K562 (cell line): ENCODE measurements around the gene STOX2. TPM values are rescaled to one million over a fixed set of nuclear protein-coding genes. Genes with fewer than 3 reads are reported as not detected.

Experiments
- ATAC-seq: fragments of 200-7000 bp; cut with Tn5 transposase; 3 replicates; pipeline ENCODE4 v1.9.1; 2020; ENCODE audit warnings: moderate library complexity
- BruUV-seq: library from RNA; stranded (reverse); fragments of 400-500 nt; replicated peaks from 2 replicates; lab custom pipeline; 2021; lab: Mats Ljungman, UMichigan
- CTCF ChIA-PET: fragments of 300-600 bp; formaldehyde crosslinking; extraction: SDS; loops from one replicate; lab custom pipeline; 2021; ENCODE audit warnings: low intra/inter-chr PET ratio; lab: Yijun Ruan, JAX
- POLR2A ChIA-PET: fragments of 300-600, 350-650 bp; sonication (Branson Sonifier 250); formaldehyde crosslinking; extraction: SDS; loops from one replicate; lab custom pipeline; 2021; ENCODE audit warnings: antibody characterized with exemption, inconsistent platforms; lab: Yijun Ruan, JAX
- DNase-seq, 4 experiments: peaks; one replicate each; pipeline versions ENCODE4 v3.0.0 to v3.0.0-alpha.2; 2011 to 2018; ENCODE audit warnings: low spot score in 3 of 4, mixed read lengths in 3 of 4; ENCODE audit errors: extremely low read depth in 1 of 4
- FAIRE-seq: peaks from 2 replicates; lab custom pipeline; 2011; peaks lifted over from hg19 to GRCh38; lab: Jason Lieb, UNC
- H2AFZ ChIP-seq: 2 replicates; pipeline ENCODE4 v1.6.0; 2011; ENCODE audit warnings: low read depth, low read length, control low read depth, inconsistent platforms
- H3K27ac ChIP-seq: fragments of 200-600 bp; 3 replicates; pipeline ENCODE4 v1.8.0; 2011; ENCODE audit warnings: low read depth, mild to moderate bottlenecking, control low read depth, inconsistent platforms, low read length, moderate library complexity, mixed read lengths; ENCODE audit errors: extremely low read depth
- H3K27me3 ChIP-seq, 2 experiments: fragments of 300-600 bp in 1 of 2; 2 replicates in 1 of 2; 3 replicates in 1 of 2; pipeline versions ENCODE4 v1.6.0 to v1.8.0; 2011; ENCODE audit warnings: inconsistent platforms in 2 of 2, low read length in 2 of 2, mild to moderate bottlenecking in 1 of 2, mixed read lengths in 1 of 2, moderate library complexity in 1 of 2; ENCODE audit not compliant: control insufficient read depth in 2 of 2, insufficient read depth in 2 of 2
- H3K36me3 ChIP-seq: fragments of 300-600 bp; 3 replicates; pipeline ENCODE4 v1.8.0; 2011; ENCODE audit warnings: mild to moderate bottlenecking, low read length, inconsistent platforms; ENCODE audit not compliant: control insufficient read depth, insufficient read depth
- H3K4me1 ChIP-seq, 2 experiments: fragments of 200-600 bp in 1 of 2; replicated peaks in 1 of 2; 2 replicates in 1 of 2; 3 replicates in 1 of 2; pipeline versions ENCODE4 v1.5.1 to v1.8.0; 2011; ENCODE audit warnings: inconsistent platforms in 2 of 2, low read length in 2 of 2, mild to moderate bottlenecking in 1 of 2, mixed read lengths in 1 of 2, moderate library complexity in 1 of 2; ENCODE audit not compliant: control insufficient read depth in 2 of 2, insufficient read depth in 2 of 2
- H3K4me2 ChIP-seq: 2 replicates; pipeline ENCODE4 v1.6.1; 2011; ENCODE audit warnings: low read length, control low read depth, inconsistent platforms, mixed read lengths; ENCODE audit not compliant: insufficient read depth
- H3K4me3 ChIP-seq: fragments of 200-600 bp; sonication (generic), shearing (Covaris generic); 2 replicates; pipeline ENCODE4 v1.5.1; 2016; ENCODE audit warnings: control low read depth, inconsistent platforms
- H3K79me2 ChIP-seq: fragments of 200-600 bp; 3 replicates; pipeline ENCODE4 v1.8.0; 2011; ENCODE audit warnings: low read length, inconsistent platforms; ENCODE audit not compliant: control insufficient read depth, insufficient read depth
- H3K9ac ChIP-seq, 2 experiments: 2 replicates each; pipeline versions ENCODE4 v1.6.0 to v1.6.1; 2011; ENCODE audit warnings: low read depth in 2 of 2, low read length in 2 of 2, control low read depth in 1 of 2, inconsistent platforms in 1 of 2, mild to moderate bottlenecking in 1 of 2, mixed read lengths in 1 of 2; ENCODE audit not compliant: insufficient read depth in 1 of 2
- H3K9me1 ChIP-seq: one replicate; pipeline ENCODE4 v1.6.0; 2011; ENCODE audit warnings: inconsistent platforms, mild to moderate bottlenecking, low read length, moderate library complexity; ENCODE audit not compliant: control insufficient read depth, insufficient read depth
- H3K9me3 ChIP-seq: replicated peaks from 2 replicates; pipeline ENCODE4 v1.5.1; 2011; ENCODE audit warnings: low read depth, low read length, inconsistent platforms; ENCODE audit not compliant: control insufficient read depth, insufficient read depth
- H4K20me1 ChIP-seq: replicated peaks from 2 replicates; pipeline ENCODE4 v1.6.1; 2011; ENCODE audit warnings: low read length, inconsistent platforms, mixed read lengths; ENCODE audit not compliant: control insufficient read depth, insufficient read depth
- BRCA1 ChIP-seq, 2 experiments: fragments of 450-650 bp in 1 of 2; sonication (generic) in 1 of 2; formaldehyde crosslinking in 1 of 2; IDR thresholded peaks; 2 replicates each; pipeline versions ENCODE4 v1.5.0 to v1.6.1; 2017 to 2020; ENCODE audit warnings: mild to moderate bottlenecking in 1 of 2, missing genetic modification reagents in 1 of 2
- FOXM1 ChIP-seq, 2 experiments: fragments of 450-650 bp in 1 of 2; sonication (generic) in 1 of 2; formaldehyde crosslinking in 1 of 2; IDR thresholded peaks; 2 replicates each; pipeline versions ENCODE4 v1.6.1 to v1.9.0; 2017 to 2022; ENCODE audit warnings: low read depth in 2 of 2, mild to moderate bottlenecking in 2 of 2, missing genetic modification reagents in 1 of 2, moderate library complexity in 1 of 2
- JUND ChIP-seq, 2 experiments: IDR thresholded peaks; 2 replicates in 1 of 2; 3 replicates in 1 of 2; pipeline ENCODE4 v1.6.1; 2011; ENCODE audit warnings: borderline replicate concordance in 2 of 2, low read depth in 2 of 2, low read length in 2 of 2, improper control_type of control experiment in 1 of 2, missing biosample characterization in 1 of 2, missing genetic modification characterization in 1 of 2, missing genetic modification reagents in 1 of 2
- MYC ChIP-seq, 2 experiments: fragments of 250-450 bp in 1 of 2; sonication (Bioruptor Pico) in 1 of 2; IDR thresholded peaks; 2 replicates each; pipeline versions ENCODE4 v1.5.1 to v1.6.1; 2012 to 2021; ENCODE audit warnings: low read depth in 2 of 2, borderline replicate concordance in 1 of 2, improper control_type of control experiment in 1 of 2, low read length in 1 of 2, mild to moderate bottlenecking in 1 of 2, moderate library complexity in 1 of 2
- PHB ChIP-seq: fragments of 250-450 bp; sonication (Bioruptor Pico); IDR thresholded peaks from 2 replicates; pipeline ENCODE4 v1.5.0; 2021
- SMARCC2 ChIP-seq: fragments of 450-650 bp; IDR thresholded peaks from 2 replicates; pipeline ENCODE4 v1.6.1; 2017; ENCODE audit warnings: antibody characterized with exemption, moderate library complexity, mild to moderate bottlenecking, low read depth
- WGBS: fragments of 100-300 bp; shearing (Covaris generic); methylation state at CpG from one replicate; pipeline ENCODE4 v1.1.6; 2016; ENCODE audit warnings: low coverage, mixed read lengths; ENCODE audit not compliant: insufficient coverage; ENCODE audit errors: missing lambda C conversion rate; 5-methylcytosine and 5-hydroxymethylcytosine counted together
- in situ Hi-C: fragments of 300-500 bp; cut with MboI; formaldehyde crosslinking; loops from 4 replicates; pipeline ENCODE4 v1.15.0; 2018; ENCODE audit warnings: inconsistent platforms, mixed read lengths
- intact Hi-C: fragments of 100-400 bp; cut with micrococcal nuclease; formaldehyde crosslinking; loops from 2 replicates; pipeline ENCODE4 v1.14.2; 2022
- polyA plus RNA-seq, 8 experiments: library from polyadenylated mRNA; depleted of rRNA in 4 of 8; stranded (reverse) in 5 of 8; unstranded in 3 of 8; fragments of >200 nt; fragmentation: Nextera tagmentation in 2 of 8; fragmentation: Illumina TruSeq in 1 of 8; extraction: Ambion mirVana in 2 of 8; extraction: Trizol in 1 of 8; gene quantifications; 2 replicates each; pipeline versions ENCODE4 v1.2.1 to v1.2.3, GENCODE V29; 2011 to 2014; ENCODE audit warnings: inconsistent platforms in 1 of 8, missing spikeins in 1 of 8
- total RNA-seq, 7 experiments: library from RNA; depleted of rRNA in 6 of 7; stranded (reverse); fragments of >200 nt in 6 of 7; fragmentation: Illumina TruSeq in 2 of 7; extraction: Trizol in 2 of 7; gene quantifications; 2 replicates each; pipeline versions ENCODE4 v1.2.1 to v1.2.3, GENCODE V29; 2011 to 2021; ENCODE audit warnings: low replicate concordance in 1 of 7

The STOX2 gene
- total and polyA plus RNA-seq, 9 of the 15 experiments (the other 6 are each of a cell fraction or from before 2014, with no cell fraction given), result not detected

GRCh38 chr4:183941964-183942363 is 36.9 kb downstream of the STOX2 start:
- intact Hi-C loops, result no loop called here
- ChIA-PET CTCF (no interaction called here), POLR2A (no interaction called here)
- ATAC-seq, result no peak
- Histone ChIP-seq H3K4me2 (no peak overlapping the region), H3K79me2 (no peaks in the 10 kb centered on the region), H3K4me1 (no peaks in the 10 kb centered on the region), H3K9me3 (no peaks in the 10 kb centered on the region), H2AFZ (no peak overlapping the region), H3K9ac (no peak overlapping the region), H4K20me1 (no peaks in the 10 kb centered on the region), H3K4me3 (no peak overlapping the region), H3K36me3 (no peaks in the 10 kb centered on the region), H3K9me1 (no peaks in the 10 kb centered on the region), H3K27me3 (peaks cover 2 to 19% of the 10 kb centered on the region in 2 experiments; a peak in 3 of 5 replicates), H3K27ac (no peak overlapping the region)
- in situ Hi-C loops, result no loop called here
- no peak for FAIRE-seq
- DNase-seq, result no peak
- TF ChIP-seq MYC (IDR thresholded peaks at IDR 0.05; ENCODE audit: low read depth, low read length) (no peak), MYC (CRISPR knock-in tag; IDR thresholded peaks at IDR 0.05; ENCODE audit: borderline replicate concordance, low read depth) (no peak), JUND (IDR thresholded peaks at IDR 0.05; ENCODE audit: borderline replicate concordance, low read depth, low read length) (no peak), JUND (tag; IDR thresholded peaks at IDR 0.05; ENCODE audit: borderline replicate concordance, low read depth, low read length) (no peak), PHB (no peak), SMARCC2 (no peak)
- no TSS peak for BruUV-seq

GRCh38 chr4:183945741-183946140 is 40.6 kb downstream of the STOX2 start:
- no peak for ATAC-seq
- H3K36me3 ChIP-seq, result no peaks in the 10 kb centered on the region
- in situ Hi-C loops (no loop called here), intact Hi-C loops (no loop called here)
- no peaks in the 10 kb centered on the region for H4K20me1 ChIP-seq
- no peak for FAIRE-seq
- no peaks in the 10 kb centered on the region for H3K79me2 ChIP-seq
- ChIA-PET POLR2A (no interaction called here), CTCF (no interaction called here)
- no peak overlapping the region for H3K4me2 ChIP-seq
- no TSS peak for BruUV-seq
- H2AFZ ChIP-seq, result no peak overlapping the region
- peaks cover 4 to 7% of the 10 kb centered on the region in 2 experiments; a peak in 4 of 5 replicates for H3K27me3 ChIP-seq
- H3K4me3 ChIP-seq, result no peak overlapping the region
- no peaks in the 10 kb centered on the region for H3K9me1 ChIP-seq
- H3K27ac ChIP-seq, result no peak overlapping the region
- no peaks in the 10 kb centered on the region; a peak in 1 of 5 replicates for H3K4me1 ChIP-seq
- H3K9me3 ChIP-seq, result no peaks in the 10 kb centered on the region
- WGBS, result under 1% methylated on average over 8 of the region's 8 CpGs
- no peak for DNase-seq
- H3K9ac ChIP-seq, result no peak overlapping the region
- TF ChIP-seq FOXM1 (IDR thresholded peaks at IDR 0.05; ENCODE audit: low read depth) (no peak), FOXM1 (CRISPR knock-in tag; IDR thresholded peaks at IDR 0.05; ENCODE audit: low read depth) (no peak), BRCA1 (IDR thresholded peaks at IDR 0.05) (no peak), BRCA1 (CRISPR knock-in tag; IDR thresholded peaks at IDR 0.05) (no peak)
